GM18873 (cell line): ENCODE results near the gene NHERF1.

ENCODE experiments used
- ATAC-seq: cut with Tn5 transposase; IDR thresholded peaks from one replicate; pipeline ENCODE4 v1.9.1; 2021; ENCODE audit warnings: mild to moderate bottlenecking, moderate library complexity, moderate number of reproducible peaks; ENCODE audit not compliant: unreplicated experiment, low FRiP score

Gene NHERF1

GRCh38 chr17:74732042-74732867, 16.2 kb upstream of the NHERF1 start:
- no peak for ATAC-seq

- ATAC-seq, result no peak
These were observed 14.9 kb upstream of the NHERF1 start for GRCh38 chr17:74733365-74734122.

- no peak for ATAC-seq
These were observed 14.2 kb upstream of the NHERF1 start for GRCh38 chr17:74734256-74734655.

GRCh38 chr17:74736513-74737298, 11.7 kb upstream of the NHERF1 start, which contains the start of gene RAB37:
TSS of gene RAB37 (plus strand) at chr17:74737256. CDS start at chr17:74737273, 17 bp downstream.
- no peak for ATAC-seq

GRCh38 chr17:74737299-74738050, 11.0 kb upstream of the NHERF1 start:
- no peak for ATAC-seq

GRCh38 chr17:74738051-74738996, 10.1 kb upstream of the NHERF1 start:
- ATAC-seq, result peak; percentile 34

- no peak for ATAC-seq
These were observed 9.1 kb upstream of the NHERF1 start for GRCh38 chr17:74739227-74739831.

- ATAC-seq, result no peak
These were observed 8.3 kb upstream of the NHERF1 start for GRCh38 chr17:74740173-74740572.

- no peak for ATAC-seq
These were observed 7.6 kb upstream of the NHERF1 start for GRCh38 chr17:74740641-74741387.

GRCh38 chr17:74742153-74742515, 6.3 kb upstream of the NHERF1 start:
- no peak for ATAC-seq

- ATAC-seq, result no peak
These were observed 5.4 kb upstream of the NHERF1 start for GRCh38 chr17:74742978-74743545.

GRCh38 chr17:74743755-74744154, 4.7 kb upstream of the NHERF1 start:
- ATAC-seq, result no peak

GRCh38 chr17:74744349-74744713, 4.1 kb upstream of the NHERF1 start:
- ATAC-seq, result no peak

- ATAC-seq, result no peak
These were observed 3.5 kb upstream of the NHERF1 start for GRCh38 chr17:74744714-74745547.

- no peak for ATAC-seq
These were observed 2.8 kb upstream of the NHERF1 start for GRCh38 chr17:74745548-74746177.

GRCh38 chr17:74746376-74746775, 2.1 kb upstream of the NHERF1 start:
- no peak for ATAC-seq
